Right lobe of liver (tissue), 6 donors: ENCODE data around the gene MUC5AC. TPM values are rescaled to one million over a fixed set of nuclear protein-coding genes. Genes with fewer than 3 reads are reported as not detected.
"Not testable (repeated sequence)": the region's sequence is repeated elsewhere in the genome, so short reads cannot be mapped to it uniquely, and the experiment has no call there.

Experiments used
- ATAC-seq, 4 donors: fragments of 200-7000 bp; cut with Tn5 transposase; one replicate each; pipeline ENCODE4 v1.9.1; 2020; ENCODE audit warnings: mild to moderate bottlenecking in 4 of 4, moderate library complexity in 4 of 4
- DNase-seq, 3 donors: peaks; one replicate each; pipeline ENCODE4 v3.0.0-alpha.2; 2020
- H3K27ac ChIP-seq, 3 donors: fragments of 200-600 bp; one replicate each; pipeline ENCODE4 v1.8.0; 2022
- H3K27me3 ChIP-seq, 2 donors: fragments of 200-600 bp; one replicate each; pipeline ENCODE4 v1.8.0; 2022
- H3K36me3 ChIP-seq, 4 donors: fragments of 200-600 bp; sonication (generic) in 1 of 4; one replicate each; pipeline versions ENCODE4 v1.5.1 to v1.8.0; 2017 to 2022; ENCODE audit warnings: control low read depth in 1 of 4
- H3K4me1 ChIP-seq, 4 donors: fragments of 200-600 bp; sonication (generic) in 1 of 4; one replicate each; pipeline versions ENCODE4 v1.5.1 to v1.8.0; 2017 to 2022; ENCODE audit warnings: control low read depth in 1 of 4
- H3K4me3 ChIP-seq, 3 donors: fragments of 200-600 bp; one replicate each; pipeline ENCODE4 v1.8.0; 2022
- H3K9me3 ChIP-seq, 4 donors: fragments of 200-600 bp; sonication (generic) in 1 of 4; one replicate each; pipeline versions ENCODE4 v1.5.1 to v1.8.0; 2017 to 2022; ENCODE audit warnings: control low read depth in 1 of 4
- CTCF ChIP-seq, 4 donors: fragments of 200-600 bp in 3 of 4; fragments of 450-650 bp in 1 of 4; IDR thresholded peaks; one replicate each; pipeline versions ENCODE4 v1.5.1 to v1.8.0; 2016 to 2022; ENCODE audit warnings: antibody characterized with exemption in 4 of 4, mild to moderate bottlenecking in 2 of 4
- POLR2A ChIP-seq: fragments of 450-650 bp; IDR thresholded peaks from one replicate; pipeline ENCODE4 v1.6.1; 2017; ENCODE audit warnings: antibody characterized with exemption, mild to moderate bottlenecking
- WGBS: methylation state at CpG from one replicate; pipeline ENCODE4 v1.1.6; 2018; ENCODE audit warnings: low coverage, low lambda C conversion rate; ENCODE audit not compliant: insufficient coverage; ENCODE audit errors: missing lambda C conversion rate; 5-methylcytosine and 5-hydroxymethylcytosine counted together
- intact Hi-C, 2 donors: fragments of 100-400 bp; cut with DNase I; formaldehyde crosslinking; loops; one replicate each; pipeline versions ENCODE4 v1.11.2 to v1.14.1; 2022
- total RNA-seq, 6 experiments: library from RNA; depleted of rRNA in 2 of 6; stranded (reverse); fragments of >200 nt in 2 of 6; fragmentation: NEBNext Ultra II Directional in 3 of 6; extraction: Animal tissue kit (Norgen Biotek cat#: 25700) in 3 of 6; gene quantifications; one replicate each; pipeline versions ENCODE4 v1.1.0 to v1.2.4, GENCODE V29; 2016 to 2023
- donor health status: DM: no; HTN: yes; CAD: no.
- donor health status: DM: no; HTN: no; CAD: no.
- donor health status: DM: no; HTN: no; CAD: no.
- donor health status: DM: no; HTN: yes; CAD: no.
- donor health status: DM: no; HTN: yes; CAD: no.

The MUC5AC gene
- total RNA-seq, 6 experiments from 2014 or later: not detected

- intact Hi-C loops: no loop called here
- no peaks in the 10 kb centered on the region for H3K9me3 ChIP-seq
- H3K4me1 ChIP-seq: no peaks in the 10 kb centered on the region
- WGBS: 94% methylated on average over 6 of the region's 20 CpGs
- H3K27me3 ChIP-seq: no peaks in the 10 kb centered on the region
- ATAC-seq (no peak), DNase-seq (no peak)
- no peak overlapping the region for H3K4me3 ChIP-seq
- TF ChIP-seq CTCF (IDR thresholded peaks at IDR 0.05) (no peak), POLR2A (no peak)
- no peak overlapping the region for H3K27ac ChIP-seq
- H3K36me3 ChIP-seq: no peaks in the 10 kb centered on the region
Measured at GRCh38 chr11:1241706-1242105, 84.0 kb downstream of the MUC5AC start.

- WGBS: 100% methylated on average over 1 of the region's 20 CpGs
Measured at GRCh38 chr11:1242289-1242688, 84.5 kb downstream of the MUC5AC start.

GRCh38 chr11:1242751-1243150 lies 85.0 kb downstream of the MUC5AC start:
- H3K4me1 ChIP-seq, intact Hi-C loops, H3K9me3 ChIP-seq, H3K4me3 ChIP-seq, ATAC-seq, H3K36me3 ChIP-seq, DNase-seq, H3K27ac ChIP-seq, H3K27me3 ChIP-seq: not testable (repeated sequence)
- WGBS: 40% methylated on average over 1 of the region's 11 CpGs

More at GRCh38 chr11:1242289-1242688, 84.5 kb downstream of the MUC5AC start:
- Histone ChIP-seq H3K27me3 (no peaks in the 10 kb centered on the region), H3K27ac (no peak overlapping the region), H3K9me3 (no peaks in the 10 kb centered on the region), H3K36me3 (no peaks in the 10 kb centered on the region), H3K4me1 (no peaks in the 10 kb centered on the region), H3K4me3 (no peak overlapping the region)
- intact Hi-C loops: no loop called here
- ATAC-seq (no peak), DNase-seq (no peak)
- TF ChIP-seq POLR2A: no peak
- TF ChIP-seq CTCF (IDR thresholded peaks at IDR 0.05): no peak

- ATAC-seq, DNase-seq, H3K27me3 ChIP-seq, H3K4me1 ChIP-seq, H3K36me3 ChIP-seq, intact Hi-C loops, H3K27ac ChIP-seq, H3K4me3 ChIP-seq, H3K9me3 ChIP-seq: not testable (repeated sequence)
- WGBS: 100% methylated on average over 3 of the region's 18 CpGs
Measured at GRCh38 chr11:1243521-1243920, 85.8 kb downstream of the MUC5AC start.

- ATAC-seq, intact Hi-C loops, H3K9me3 ChIP-seq, DNase-seq, H3K36me3 ChIP-seq, H3K4me1 ChIP-seq, H3K27ac ChIP-seq, H3K4me3 ChIP-seq, H3K27me3 ChIP-seq: not testable (repeated sequence)
- WGBS: 92% methylated on average over 6 of the region's 9 CpGs
Measured at GRCh38 chr11:1244557-1244956, 86.8 kb downstream of the MUC5AC start.

GRCh38 chr11:1245717-1246116 lies 88.0 kb downstream of the MUC5AC start:
- DNase-seq, ATAC-seq, intact Hi-C loops: not testable (repeated sequence)

GRCh38 chr11:1246301-1246700 lies 88.5 kb downstream of the MUC5AC start:
- H3K27me3 ChIP-seq, ATAC-seq, H3K9me3 ChIP-seq, H3K36me3 ChIP-seq, H3K4me3 ChIP-seq, DNase-seq, H3K4me1 ChIP-seq, intact Hi-C loops, H3K27ac ChIP-seq: not testable (repeated sequence)
- WGBS: 85% methylated on average over 4 of the region's 14 CpGs

More at GRCh38 chr11:1245717-1246116, 88.0 kb downstream of the MUC5AC start:
- H3K4me3 ChIP-seq, H3K27ac ChIP-seq, H3K9me3 ChIP-seq, H3K36me3 ChIP-seq, H3K27me3 ChIP-seq, H3K4me1 ChIP-seq: not testable (repeated sequence)
- 53% methylated on average over 3 of the region's 14 CpGs for WGBS

- H3K27me3 ChIP-seq, H3K4me1 ChIP-seq, H3K4me3 ChIP-seq, ATAC-seq, H3K36me3 ChIP-seq, DNase-seq, H3K9me3 ChIP-seq, intact Hi-C loops, H3K27ac ChIP-seq: not testable (repeated sequence)
- 97% methylated on average over 11 of the region's 14 CpGs for WGBS
Measured at GRCh38 chr11:1247026-1247425, 89.3 kb downstream of the MUC5AC start.

GRCh38 chr11:1248951-1249350 lies 91.2 kb downstream of the MUC5AC start:
- ATAC-seq, H3K4me1 ChIP-seq, H3K4me3 ChIP-seq, intact Hi-C loops, H3K36me3 ChIP-seq, H3K27ac ChIP-seq, H3K27me3 ChIP-seq, H3K9me3 ChIP-seq, DNase-seq: not testable (repeated sequence)
- WGBS: no CpG with 5 or more reads among the region's 18 CpGs

- H3K27ac ChIP-seq, H3K4me1 ChIP-seq, H3K27me3 ChIP-seq, H3K4me3 ChIP-seq, H3K9me3 ChIP-seq, DNase-seq, intact Hi-C loops, H3K36me3 ChIP-seq, ATAC-seq: not testable (repeated sequence)
- 100% methylated on average over 2 of the region's 12 CpGs for WGBS
Measured at GRCh38 chr11:1250411-1250810, 92.7 kb downstream of the MUC5AC start.
